Neuron (in vitro differentiated cells): ENCODE results near the gene METAP2.

Source experiments
- H2AFZ ChIP-seq: one replicate; pipeline ENCODE4 v1.6.1; 2013; ENCODE audit warnings: low read depth, mild to moderate bottlenecking, inconsistent platforms, low read length, moderate library complexity
- H3K27me3 ChIP-seq: one replicate; pipeline ENCODE4 v1.6.1; 2013; ENCODE audit warnings: low read length; ENCODE audit not compliant: insufficient read depth
- H3K36me3 ChIP-seq: one replicate; pipeline ENCODE4 v1.6.1; 2013; ENCODE audit warnings: low read length; ENCODE audit not compliant: insufficient read depth
- H3K4me1 ChIP-seq: one replicate; pipeline ENCODE4 v1.6.1; 2013; ENCODE audit warnings: low read length; ENCODE audit not compliant: insufficient read depth
- H3K4me3 ChIP-seq: 2 replicates; pipeline ENCODE4 v1.5.1; 2013; ENCODE audit warnings: mild to moderate bottlenecking, low read length, moderate library complexity
- H3K9me3 ChIP-seq: one replicate; pipeline ENCODE4 v1.6.1; 2013; ENCODE audit warnings: low read length

The METAP2 gene

GRCh38 chr12:95504140-95504539 is 30.2 kb downstream of the METAP2 start:
- peaks cover 9% of the 10 kb centered on the region for H3K9me3 ChIP-seq
- no peak overlapping the region for H3K4me3 ChIP-seq
- no peaks in the 10 kb centered on the region for H3K27me3 ChIP-seq
- H3K4me1 ChIP-seq: no peaks in the 10 kb centered on the region
- H2AFZ ChIP-seq: no peak overlapping the region
- H3K36me3 ChIP-seq: peaks cover 79% of the 10 kb centered on the region

- Histone ChIP-seq H3K36me3 (peaks cover 79% of the 10 kb centered on the region), H3K4me3 (no peak overlapping the region), H3K4me1 (no peaks in the 10 kb centered on the region), H3K9me3 (peaks cover 4% of the 10 kb centered on the region), H3K27me3 (no peaks in the 10 kb centered on the region), H2AFZ (no peak overlapping the region)
These were observed 31.1 kb downstream of the METAP2 start for GRCh38 chr12:95505039-95505438.

GRCh38 chr12:95506707-95507523 is 33.0 kb downstream of the METAP2 start:
- Histone ChIP-seq H3K4me3 (no peak overlapping the region), H3K36me3 (peaks cover 89% of the 10 kb centered on the region), H3K27me3 (no peaks in the 10 kb centered on the region), H2AFZ (no peak overlapping the region), H3K9me3 (peaks cover 3% of the 10 kb centered on the region), H3K4me1 (no peaks in the 10 kb centered on the region)

- Histone ChIP-seq H3K4me1 (no peaks in the 10 kb centered on the region), H3K27me3 (no peaks in the 10 kb centered on the region), H3K9me3 (no peaks in the 10 kb centered on the region), H2AFZ (no peak overlapping the region), H3K4me3 (no peak overlapping the region), H3K36me3 (peaks cover 89% of the 10 kb centered on the region)
These were observed 35.3 kb downstream of the METAP2 start for GRCh38 chr12:95509300-95509699.

- peaks cover 75% of the 10 kb centered on the region for H3K36me3 ChIP-seq
- no peaks in the 10 kb centered on the region for H3K27me3 ChIP-seq
- H3K9me3 ChIP-seq: no peaks in the 10 kb centered on the region
- no peak overlapping the region for H2AFZ ChIP-seq
- no peak overlapping the region for H3K4me3 ChIP-seq
- no peaks in the 10 kb centered on the region for H3K4me1 ChIP-seq
These were observed 38.0 kb downstream of the METAP2 start for GRCh38 chr12:95511977-95512376.

- Histone ChIP-seq H3K4me1 (no peaks in the 10 kb centered on the region), H2AFZ (no peak overlapping the region), H3K4me3 (no peak overlapping the region), H3K9me3 (no peaks in the 10 kb centered on the region), H3K36me3 (peaks cover 60% of the 10 kb centered on the region), H3K27me3 (no peaks in the 10 kb centered on the region)
These were observed 39.6 kb downstream of the METAP2 start for GRCh38 chr12:95513599-95513998.

- Histone ChIP-seq H2AFZ (no peak overlapping the region), H3K9me3 (no peaks in the 10 kb centered on the region), H3K4me3 (no peak overlapping the region), H3K27me3 (no peaks in the 10 kb centered on the region), H3K36me3 (peaks cover 45% of the 10 kb centered on the region), H3K4me1 (no peaks in the 10 kb centered on the region)
These were observed 41.2 kb downstream of the METAP2 start for GRCh38 chr12:95515197-95515596.

GRCh38 chr12:95516757-95517156 is 42.8 kb downstream of the METAP2 start:
- Histone ChIP-seq H3K4me1 (no peaks in the 10 kb centered on the region), H3K4me3 (no peak overlapping the region), H3K36me3 (peaks cover 31% of the 10 kb centered on the region), H3K9me3 (no peaks in the 10 kb centered on the region), H2AFZ (no peak overlapping the region), H3K27me3 (no peaks in the 10 kb centered on the region)

GRCh38 chr12:95517246-95517645 is 43.3 kb downstream of the METAP2 start:
- no peak overlapping the region for H2AFZ ChIP-seq
- no peaks in the 10 kb centered on the region for H3K4me1 ChIP-seq
- no peaks in the 10 kb centered on the region for H3K9me3 ChIP-seq
- H3K36me3 ChIP-seq: peaks cover 26% of the 10 kb centered on the region
- no peak overlapping the region for H3K4me3 ChIP-seq
- H3K27me3 ChIP-seq: no peaks in the 10 kb centered on the region

- H3K4me1 ChIP-seq: no peaks in the 10 kb centered on the region
- no peak overlapping the region for H2AFZ ChIP-seq
- no peaks in the 10 kb centered on the region for H3K27me3 ChIP-seq
- H3K4me3 ChIP-seq: no peak overlapping the region
- H3K36me3 ChIP-seq: peaks cover 10% of the 10 kb centered on the region
- no peaks in the 10 kb centered on the region for H3K9me3 ChIP-seq
These were observed 45.0 kb downstream of the METAP2 start for GRCh38 chr12:95518944-95519343.

- no peak overlapping the region for H2AFZ ChIP-seq
These were observed 46.9 kb downstream of the METAP2 start for GRCh38 chr12:95520816-95521215.

GRCh38 chr12:95522692-95523091 is 48.7 kb downstream of the METAP2 start:
- Histone ChIP-seq H3K9me3 (no peaks in the 10 kb centered on the region), H3K27me3 (no peaks in the 10 kb centered on the region), H3K36me3 (no peaks in the 10 kb centered on the region), H3K4me3 (no peak overlapping the region), H2AFZ (no peak overlapping the region), H3K4me1 (no peaks in the 10 kb centered on the region)

More at GRCh38 chr12:95520816-95521215, 46.9 kb downstream of the METAP2 start:
- Histone ChIP-seq H3K4me3 (no peak overlapping the region), H3K27me3 (no peaks in the 10 kb centered on the region), H3K36me3 (no peaks in the 10 kb centered on the region), H3K4me1 (no peaks in the 10 kb centered on the region), H3K9me3 (no peaks in the 10 kb centered on the region)

- Histone ChIP-seq H3K4me1 (no peaks in the 10 kb centered on the region), H3K9me3 (no peaks in the 10 kb centered on the region), H3K36me3 (no peaks in the 10 kb centered on the region), H3K27me3 (no peaks in the 10 kb centered on the region), H3K4me3 (no peak overlapping the region), H2AFZ (no peak overlapping the region)
These were observed 54.5 kb downstream of the METAP2 start for GRCh38 chr12:95528431-95528830.
